SK-N-SH treated with all-trans-retinoic acid at 6 μM for 48 hours (cell line): Measurements from ENCODE around the gene KIF11.

Experiments used
- ARNTL ChIP-seq: fragments of 450-650 bp; formaldehyde crosslinking; IDR thresholded peaks from 2 replicates; pipeline ENCODE4 v1.5.0; 2020; ENCODE audit warnings: low read depth, mild to moderate bottlenecking, moderate library complexity, borderline replicate concordance
- CREB5 ChIP-seq: fragments of 250-450 bp; sonication (Bioruptor Pico); IDR thresholded peaks from 2 replicates; pipeline ENCODE4 v1.5.1; 2020; ENCODE audit warnings: low read depth, mild to moderate bottlenecking, moderate library complexity
- CSDC2 ChIP-seq: fragments of 250-450 bp; sonication (Bioruptor Pico); IDR thresholded peaks from 2 replicates; pipeline ENCODE4 v1.5.0; 2020; ENCODE audit warnings: mild to moderate bottlenecking, moderate library complexity
- CSRNP3 ChIP-seq: fragments of 250-450 bp; sonication (Bioruptor Pico); IDR thresholded peaks from 2 replicates; pipeline ENCODE4 v1.5.1; 2021; ENCODE audit warnings: mild to moderate bottlenecking, moderate library complexity
- GLIS3 ChIP-seq: fragments of 250-450 bp; sonication (Bioruptor Pico); IDR thresholded peaks from 2 replicates; pipeline ENCODE4 v1.5.0; 2020; ENCODE audit warnings: mild to moderate bottlenecking, moderate library complexity
- PATZ1 ChIP-seq: fragments of 250-450 bp; sonication (Bioruptor Pico); IDR thresholded peaks from 2 replicates; pipeline ENCODE4 v1.8.0; 2020; ENCODE audit warnings: mild to moderate bottlenecking, moderate library complexity, borderline replicate concordance
- SNAI2 ChIP-seq: fragments of 250-450 bp; sonication (Bioruptor Pico); IDR thresholded peaks from 2 replicates; pipeline ENCODE4 v1.5.0; 2020; ENCODE audit warnings: mild to moderate bottlenecking, moderate library complexity
- TCF4 ChIP-seq: fragments of 250-450 bp; sonication (Bioruptor Pico); IDR thresholded peaks from 2 replicates; pipeline ENCODE4 v1.8.0; 2021; ENCODE audit warnings: mild to moderate bottlenecking, moderate library complexity, borderline replicate concordance
- TOX ChIP-seq: fragments of 250-450 bp; sonication (Bioruptor Pico); IDR thresholded peaks from 2 replicates; pipeline ENCODE4 v1.8.0; 2021; ENCODE audit warnings: mild to moderate bottlenecking, moderate library complexity, borderline replicate concordance
- TSHZ2 ChIP-seq: fragments of 250-450 bp; sonication (Bioruptor Pico); IDR thresholded peaks from 2 replicates; pipeline ENCODE4 v1.5.0; 2020; ENCODE audit warnings: mild to moderate bottlenecking, moderate library complexity
- ZC3H10 ChIP-seq: fragments of 250-450 bp; sonication (Bioruptor Pico); IDR thresholded peaks from 2 replicates; pipeline ENCODE4 v1.5.1; 2021; ENCODE audit warnings: mild to moderate bottlenecking, moderate library complexity
- ZFP3 ChIP-seq: fragments of 250-450 bp; sonication (Bioruptor Pico); IDR thresholded peaks from 2 replicates; pipeline ENCODE4 v1.5.0; 2020; ENCODE audit warnings: mild to moderate bottlenecking, moderate library complexity
- ZNF565 ChIP-seq: fragments of 450-650 bp; formaldehyde crosslinking; conservative IDR thresholded peaks from 2 replicates; pipeline ENCODE4 v1.5.0; 2020; ENCODE audit warnings: low read depth, mild to moderate bottlenecking, moderate library complexity
- ZNF8 ChIP-seq: fragments of 450-650 bp; formaldehyde crosslinking; IDR thresholded peaks from 2 replicates; pipeline ENCODE4 v1.5.0; 2020; ENCODE audit warnings: mild to moderate bottlenecking, moderate library complexity

- TF ChIP-seq CREB5 (CRISPR knock-in tag): no peak
- TF ChIP-seq PATZ1: no peak
- no peak for TF ChIP-seq ZFP3
- TF ChIP-seq ZC3H10: no peak
- no peak for TF ChIP-seq ARNTL
- TF ChIP-seq GLIS3 (CRISPR knock-in tag): no peak
- TF ChIP-seq TSHZ2 (CRISPR knock-in tag): no peak
- TF ChIP-seq ZNF8: no peak
- no peak for TF ChIP-seq CSDC2
- TF ChIP-seq SNAI2 (CRISPR knock-in tag): no peak
- TF ChIP-seq ZNF565 (CRISPR knock-in tag): no peak
- TF ChIP-seq TCF4: no peak
- no peak for TF ChIP-seq TOX (CRISPR knock-in tag)
- TF ChIP-seq CSRNP3 (CRISPR knock-in tag): no peak
Measured at GRCh38 chr10:92627845-92628480, 35.0 kb downstream of the KIF11 start.
